NCI-H524 (cell line): ENCODE data around the gene GET4.
"Not testable (repeated sequence)": the region's sequence is repeated elsewhere in the genome, so short reads cannot be mapped to it uniquely, and the experiment has no call there.

Experiments used
- DNase-seq, 2 experiments: peaks; one replicate each; lab custom pipeline; 2025; lab: John Stamatoyannopoulos, UW

Gene GET4

DNA sequence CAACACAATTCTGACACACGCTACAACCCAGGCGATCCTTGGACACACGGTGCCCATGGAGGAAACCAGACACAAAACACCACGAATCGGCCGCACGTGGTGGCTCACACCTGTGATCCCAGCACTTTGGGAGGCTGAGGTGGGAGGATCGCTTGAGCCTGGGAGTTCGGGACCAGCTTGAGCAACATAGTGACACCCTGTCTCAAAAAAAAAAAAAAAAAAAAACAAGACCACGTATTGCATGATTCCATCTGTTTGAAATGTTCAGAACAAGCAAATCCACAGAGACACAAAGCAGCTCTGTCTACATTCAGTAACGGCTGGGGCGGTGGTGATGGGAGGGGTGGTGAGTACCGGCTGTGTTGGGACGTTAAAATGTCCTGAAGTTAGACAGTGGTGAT lies 53.0 kb downstream of the GET4 start:
- no peak for DNase-seq

DNA sequence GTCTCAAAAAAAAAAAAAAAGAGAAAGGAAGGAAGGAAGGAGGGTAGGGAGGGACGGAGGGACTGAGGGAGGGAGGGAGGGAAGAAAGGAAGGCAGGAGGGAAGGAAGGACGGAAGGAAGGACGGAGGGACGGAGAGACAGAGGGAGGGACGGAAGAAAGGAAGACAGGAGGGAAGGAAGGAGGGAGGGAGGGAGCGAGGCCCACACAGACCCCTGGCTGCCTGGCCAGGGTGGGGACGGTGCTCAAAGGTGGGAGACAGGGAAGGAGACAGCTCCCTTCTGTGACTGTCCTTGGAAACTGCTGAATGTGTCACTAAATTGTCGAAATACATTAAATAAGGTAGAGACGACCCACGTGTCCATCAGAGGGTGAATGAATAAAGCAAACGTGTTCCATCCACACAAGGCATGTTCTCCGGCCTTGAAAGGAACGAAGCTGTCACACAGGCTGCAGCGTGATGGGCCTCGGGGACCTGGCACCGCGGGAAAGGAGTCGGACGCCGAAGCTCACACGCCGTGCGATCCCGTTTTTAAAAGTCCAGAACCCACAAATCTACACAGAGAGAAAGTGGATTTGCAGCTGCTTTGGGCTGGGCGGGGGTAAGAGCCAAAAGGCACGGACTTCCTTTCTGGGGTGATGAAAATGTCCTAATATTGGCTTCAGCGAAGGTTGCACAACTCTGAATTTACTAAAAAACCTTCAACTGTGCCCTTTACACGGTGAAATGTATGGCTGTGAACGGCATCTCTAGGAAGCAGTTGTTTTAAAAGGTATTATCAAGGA lies 54.8 kb downstream of the GET4 start:
- DNase-seq = no peak

DNA sequence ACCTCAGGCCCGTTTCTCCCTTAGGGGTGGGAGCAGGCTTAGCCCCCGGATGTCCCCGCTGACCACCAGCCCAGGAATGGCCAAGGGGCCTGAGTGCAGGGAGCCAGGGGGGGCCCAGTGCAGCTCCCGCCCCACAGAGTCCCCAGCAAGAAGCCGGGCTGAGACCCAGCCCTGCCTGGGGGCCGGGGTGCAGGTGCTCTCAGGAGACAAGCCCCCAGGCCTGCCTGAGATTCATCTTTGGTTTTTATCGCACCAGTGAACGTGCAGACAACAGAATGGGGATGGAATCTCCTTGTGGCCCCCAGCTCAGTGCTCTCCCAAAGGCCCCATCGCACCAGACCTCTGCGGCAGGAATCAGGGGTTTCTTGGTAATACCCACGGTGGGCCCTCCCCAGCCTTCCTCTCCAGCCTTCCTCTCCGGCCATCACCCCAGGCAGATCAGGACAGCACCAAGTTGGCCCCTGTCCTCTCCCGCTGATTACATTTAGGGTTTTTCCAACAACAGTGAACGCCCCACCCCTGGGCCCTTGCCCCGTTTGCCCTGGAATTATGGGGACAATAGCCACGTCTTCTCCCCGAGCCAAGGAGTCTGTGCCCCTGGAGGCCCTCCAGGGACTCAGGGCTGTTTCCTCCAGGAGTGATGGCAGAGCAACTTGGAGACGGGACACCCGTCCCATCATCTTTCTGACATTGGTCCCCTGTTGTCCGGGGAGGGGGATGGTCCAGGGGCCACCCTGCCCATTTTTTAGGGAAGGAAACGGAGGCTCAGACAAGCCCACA lies 55.7 kb downstream of the GET4 start:
- no peak for DNase-seq

GRCh38 chr7:932651-932975 lies 56.3 kb downstream of the GET4 start:
- no peak for DNase-seq

DNA sequence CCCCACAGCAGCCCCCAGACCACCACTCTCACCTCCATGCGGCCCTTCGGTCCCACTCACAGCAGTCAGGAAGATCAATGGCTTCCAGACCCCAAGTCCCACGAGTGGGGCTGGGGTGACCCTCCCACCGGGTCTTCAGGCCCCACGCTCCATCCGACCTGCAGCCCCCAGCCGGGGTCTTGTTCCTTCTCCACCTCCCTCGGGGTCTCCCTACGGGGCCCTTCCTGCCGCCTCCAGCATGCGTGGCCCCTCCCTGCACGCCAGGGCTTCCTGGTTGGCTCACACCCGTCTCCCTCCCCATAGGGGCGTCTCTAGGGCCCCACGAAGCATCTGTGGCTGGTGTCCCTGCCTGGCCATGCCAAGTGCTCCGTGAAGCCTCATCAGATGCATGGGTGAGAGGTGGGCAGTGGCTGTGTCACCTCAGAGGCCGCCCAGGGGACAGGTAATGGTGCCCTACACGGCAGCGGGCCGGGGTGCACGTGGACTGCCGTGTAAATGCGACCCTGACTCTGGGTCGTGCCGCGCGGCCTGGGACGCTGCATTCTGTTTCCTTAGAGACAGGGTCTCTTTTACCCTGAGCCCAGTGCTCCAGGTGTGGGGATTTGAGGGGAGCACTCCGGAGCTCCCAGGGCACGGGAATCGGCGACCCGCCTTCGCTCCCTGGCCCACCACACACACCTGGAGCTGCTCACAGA lies 58.3 kb downstream of the GET4 start:
- no peak for DNase-seq

GRCh38 chr7:935164-935873 lies 59.0 kb downstream of the GET4 start:
- no peak for DNase-seq

GRCh38 chr7:935874-936385 lies 59.6 kb downstream of the GET4 start:
- no peak for DNase-seq

DNA sequence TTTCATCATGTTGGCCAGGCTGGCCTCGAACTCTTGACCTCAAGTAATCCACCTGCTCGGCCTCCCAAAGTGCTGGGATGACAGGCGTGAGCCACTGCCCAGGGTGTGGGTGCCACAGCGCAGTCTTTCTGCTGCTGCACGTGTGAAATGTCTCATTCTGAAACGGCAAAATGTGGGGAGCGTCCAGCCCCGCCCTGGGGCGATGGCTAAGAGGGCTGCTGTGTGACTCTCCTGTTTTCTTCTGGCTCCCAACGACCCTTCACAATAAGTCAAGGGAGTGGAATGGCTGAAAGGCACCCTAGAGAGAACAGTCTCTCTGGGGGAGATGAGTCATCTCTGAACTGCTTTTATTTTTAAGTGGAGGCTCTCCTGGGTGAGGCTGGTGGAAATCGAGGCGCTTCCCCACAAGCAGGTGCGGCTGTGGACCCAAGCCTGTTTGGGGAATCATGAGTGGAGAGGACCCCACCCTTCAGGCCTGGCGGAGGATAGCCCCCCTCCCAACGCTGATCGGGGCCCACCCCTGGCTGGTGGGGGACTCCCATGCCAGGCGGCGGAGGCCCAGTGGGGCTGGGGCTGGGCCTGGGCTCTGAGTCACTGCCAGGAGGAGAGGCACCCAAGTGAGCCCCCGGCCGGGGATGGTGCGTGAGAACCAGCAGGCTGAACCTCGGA lies 60.2 kb downstream of the GET4 start:
- no peak for DNase-seq

DNA sequence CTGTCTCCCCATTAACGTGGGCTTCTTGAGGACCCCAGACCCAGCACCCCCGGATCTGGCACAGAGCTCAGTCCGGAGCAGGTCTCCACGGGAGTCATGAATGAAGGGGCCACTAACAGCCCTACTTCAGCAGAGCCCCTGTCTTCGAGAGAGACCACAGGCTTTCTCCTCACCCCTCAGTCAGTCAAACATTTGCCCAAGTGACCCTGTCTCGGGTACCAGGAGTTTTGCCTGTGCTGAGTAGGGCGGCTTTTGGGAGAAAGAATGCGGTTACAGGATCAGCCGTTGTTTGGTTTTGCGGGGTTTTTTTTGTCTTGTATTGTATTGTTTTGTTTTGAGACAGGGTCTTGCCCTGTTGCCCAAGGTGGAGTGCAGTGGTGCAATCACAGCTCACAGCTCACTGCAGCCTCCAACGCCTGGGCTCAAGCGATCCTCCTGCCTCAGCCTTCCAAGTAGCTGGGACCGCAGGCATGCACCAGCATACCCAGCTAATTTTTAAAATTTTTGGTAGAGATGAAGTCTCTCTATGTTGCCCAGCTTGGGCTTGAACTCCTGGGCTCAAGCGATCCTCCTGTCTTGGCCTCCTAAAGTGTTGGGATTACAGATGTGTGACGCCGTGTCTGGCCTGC lies 61.6 kb downstream of the GET4 start:
- no peak for DNase-seq

GRCh38 chr7:938546-939185 lies 62.3 kb downstream of the GET4 start:
- DNase-seq = no peak

- DNase-seq = no peak
These were observed 63.5 kb downstream of the GET4 start for GRCh38 chr7:939843-940242.

DNA sequence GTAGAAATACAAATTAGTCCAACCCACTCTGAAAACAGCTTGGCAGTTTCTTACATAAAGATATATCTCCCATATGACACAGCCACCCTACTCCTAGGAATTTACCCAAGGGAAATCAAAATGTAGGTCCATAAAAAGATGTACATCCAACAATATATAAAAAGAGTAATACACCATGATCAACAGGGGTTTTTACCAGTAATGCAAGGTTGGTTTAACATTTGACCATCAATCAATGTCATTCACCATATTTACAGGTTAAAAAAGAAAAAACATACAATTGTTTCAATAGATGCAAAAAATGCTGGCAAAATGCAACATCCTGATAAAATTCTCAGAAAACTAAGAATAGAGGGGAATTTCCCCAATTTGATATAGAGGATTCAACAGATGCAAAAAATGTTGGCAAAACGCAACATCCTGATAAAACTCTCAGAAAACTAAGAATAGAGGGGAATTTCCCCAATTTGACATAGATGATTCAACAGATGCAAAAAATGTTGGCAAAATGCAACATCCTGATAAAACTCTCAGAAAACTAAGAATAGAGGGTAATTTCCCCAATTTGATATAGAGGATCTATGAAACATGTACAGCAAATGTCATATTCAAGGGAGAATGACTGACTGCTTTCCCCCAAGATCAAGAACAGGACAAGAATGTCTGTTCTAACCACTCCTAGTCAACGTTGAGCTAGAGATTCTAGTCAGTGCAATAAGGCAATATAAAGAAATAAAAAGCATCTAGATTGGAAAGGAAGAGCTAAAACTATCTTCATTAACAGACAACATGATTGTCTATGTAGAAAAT lies 64.5 kb downstream of the GET4 start:
- no peak for DNase-seq

GRCh38 chr7:943793-944192 lies 67.4 kb downstream of the GET4 start:
- DNase-seq = not testable (repeated sequence)

DNA sequence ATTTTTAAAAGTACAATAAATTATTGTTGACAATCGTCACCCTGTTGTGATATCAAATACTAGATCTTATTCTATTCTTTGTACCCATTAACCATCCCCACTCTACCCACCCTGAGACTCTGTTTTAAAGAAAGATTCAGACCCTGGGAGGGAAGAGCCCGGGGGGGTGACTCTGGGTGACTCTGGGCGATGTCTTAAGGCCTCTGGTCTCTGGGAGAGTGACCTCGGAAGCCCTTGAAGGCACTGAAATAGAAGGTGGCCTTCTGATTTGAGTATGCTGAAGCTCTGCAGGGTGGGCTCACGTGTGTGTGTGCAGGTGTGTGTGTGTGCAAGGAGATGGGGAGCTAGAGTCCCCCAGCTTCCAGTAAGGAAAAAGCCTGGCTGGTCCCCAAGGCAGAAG lies 68.4 kb downstream of the GET4 start:
- no peak for DNase-seq

DNA sequence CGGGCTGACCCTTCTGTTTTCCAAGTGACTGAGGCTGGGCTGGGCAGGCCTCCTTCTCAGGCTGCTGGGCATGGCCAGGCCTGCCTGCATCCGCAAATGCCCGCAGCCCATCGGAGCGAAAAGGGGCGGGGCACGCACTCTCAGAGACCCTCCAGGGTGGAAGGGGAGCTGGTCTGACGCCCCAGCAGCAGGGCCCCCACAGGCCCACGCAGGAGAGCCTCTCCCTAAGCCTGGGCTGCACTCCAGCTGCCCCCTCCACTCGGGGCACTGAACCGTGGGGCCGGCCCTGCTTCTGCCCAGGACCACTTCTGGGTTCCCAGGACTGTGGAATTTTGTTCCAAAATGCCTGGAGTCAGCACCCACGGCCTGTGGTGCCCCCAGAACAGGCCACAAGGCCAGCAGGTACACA lies 68.8 kb downstream of the GET4 start:
- no peak for DNase-seq

DNA sequence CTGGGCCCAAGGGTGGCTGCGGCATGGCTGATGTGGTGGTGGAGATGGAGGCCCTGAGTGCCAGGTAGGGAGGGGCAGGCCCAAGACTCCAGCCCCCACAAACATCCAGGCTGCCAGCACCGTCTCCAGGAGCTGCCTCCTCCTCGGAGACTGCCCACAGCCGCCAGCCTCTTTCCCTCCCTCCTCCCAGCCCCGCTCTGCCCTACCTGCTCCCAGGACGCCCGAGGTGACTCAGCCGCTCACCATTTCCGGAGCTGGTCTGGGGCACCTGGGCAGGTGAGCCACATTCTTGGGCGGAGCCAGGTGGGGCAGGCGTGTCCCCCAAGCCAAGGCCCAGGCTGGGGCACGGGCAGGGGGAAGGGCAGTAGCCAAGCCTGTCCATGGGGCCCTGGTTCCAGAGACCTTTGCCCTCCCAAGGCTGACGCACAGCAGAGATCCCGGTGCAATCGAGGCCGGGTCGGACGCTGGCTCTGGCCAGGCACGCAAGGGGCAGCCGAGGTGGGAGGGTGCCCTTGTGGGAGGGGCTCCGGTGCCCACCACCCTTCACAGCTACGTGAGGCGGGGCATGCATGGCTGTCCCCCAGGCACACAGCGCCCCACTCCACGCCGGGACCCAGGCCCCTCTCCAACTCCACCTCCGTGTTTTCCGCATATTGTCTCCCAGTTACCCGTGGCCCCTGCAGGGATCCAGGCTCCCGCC lies 69.4 kb downstream of the GET4 start:
- no peak for DNase-seq
